ENCODE data around the gene CCT3. TPM values are rescaled to one million over a fixed set of nuclear protein-coding genes. Genes with fewer than 3 reads are reported as not detected.

CCT3 gene
- total RNA-seq, 1 experiment from 2014 or later: 340 TPM

DNA sequence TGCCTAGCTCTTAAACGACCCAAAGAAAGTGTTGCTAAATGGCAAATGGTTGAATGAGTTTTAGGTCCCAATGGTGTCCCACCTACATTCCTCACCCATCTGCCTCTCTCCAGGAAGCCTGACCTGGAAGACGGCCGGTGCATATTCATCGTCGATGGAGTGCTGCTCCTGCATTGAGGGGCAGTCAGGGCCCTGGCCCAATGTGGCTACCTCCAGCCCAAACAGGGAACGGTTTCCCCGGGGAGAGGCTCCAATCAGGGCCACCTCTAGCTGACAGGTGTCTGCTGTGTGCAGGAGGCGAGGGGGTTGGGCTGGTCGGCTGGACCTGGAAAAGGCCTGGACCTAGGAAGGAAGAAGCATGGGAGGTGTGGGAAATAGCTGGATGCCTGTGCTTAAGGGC, 44.2 kb downstream of the CCT3 start:
- H3K36me3 ChIP-seq (ENCODE audit: control insufficient read depth, insufficient read depth, low read length): peaks cover under 1% of the 10 kb centered on the region; the same call in 1 of the 2 replicates
- Mint-ChIP-seq H3K4me3 (ENCODE audit: unreplicated experiment) (peak overlapping the region; percentile 83), H3K27me3 (ENCODE audit: insufficient read depth, unreplicated experiment) (no peaks in the 10 kb centered on the region), H3K9me3 (ENCODE audit: unreplicated experiment) (no peaks in the 10 kb centered on the region), H3K27ac (ENCODE audit: unreplicated experiment) (no peak overlapping the region), H3K4me1 (ENCODE audit: low read depth, unreplicated experiment) (peaks cover 20% of the 10 kb centered on the region), H3K36me3 (ENCODE audit: insufficient read depth, unreplicated experiment) (peaks cover 27% of the 10 kb centered on the region)
- TF ChIP-seq CTCF (IDR thresholded peaks at IDR 0.05; ENCODE audit: insufficient read depth in 1 of 2, low read depth in 1 of 2, low read length in 1 of 2, severe bottlenecking in 1 of 2, unreplicated experiment in 1 of 2): no peak
- H3K9me3 ChIP-seq: no peaks in the 10 kb centered on the region
- intact Hi-C loops (cut with micrococcal nuclease; ENCODE audit: unreplicated experiment): no loop called here
- peaks cover 20% of the 10 kb centered on the region for H3K4me1 ChIP-seq
- no peaks in the 10 kb centered on the region for H3K27me3 ChIP-seq (replicated peaks; ENCODE audit: control insufficient read depth, insufficient read depth, low read length)
- H3K4me3 ChIP-seq (ENCODE audit: low read depth, low read length): no peak overlapping the region
- DNase-seq: no peak
- ChIA-PET POLR2A (interaction anchor here (0.6 kb wide), 1 partner anchor 10 kb away, joined by 4 read pairs; no protein-coding TSS in a partner anchor), CTCF (no interaction called here)
- BruUV-seq (replicated peaks): no TSS peak

DNA sequence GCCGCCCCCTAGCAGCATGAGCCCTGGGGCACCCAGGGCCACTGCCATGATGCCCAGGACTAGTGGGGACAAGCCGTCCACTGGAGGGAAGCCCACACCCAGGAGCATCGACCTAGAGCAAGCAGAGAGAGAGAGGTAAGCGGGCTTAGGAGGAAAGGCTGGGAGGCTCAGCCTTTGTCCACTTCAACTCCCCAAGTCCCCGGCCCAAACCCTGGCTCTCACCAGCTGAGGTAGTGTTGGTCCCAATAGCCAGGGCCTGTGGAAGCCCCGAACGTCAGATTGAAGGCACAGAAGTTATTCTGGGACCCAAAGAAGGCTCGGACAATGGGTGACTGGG, 45.0 kb downstream of the CCT3 start:
- H3K9me3 Mint-ChIP-seq (ENCODE audit: unreplicated experiment): no peaks in the 10 kb centered on the region
- H3K4me1 Mint-ChIP-seq (ENCODE audit: low read depth, unreplicated experiment): peaks cover 20% of the 10 kb centered on the region
- BruUV-seq (replicated peaks): no TSS peak
- H3K4me3 Mint-ChIP-seq (ENCODE audit: unreplicated experiment): no peak overlapping the region
- no peaks in the 10 kb centered on the region for H3K27me3 ChIP-seq (replicated peaks; ENCODE audit: control insufficient read depth, insufficient read depth, low read length)
- TF ChIP-seq CTCF (IDR thresholded peaks at IDR 0.05; ENCODE audit: insufficient read depth in 1 of 2, low read depth in 1 of 2, low read length in 1 of 2, severe bottlenecking in 1 of 2, unreplicated experiment in 1 of 2): no peak
- POLR2A ChIA-PET: interaction anchor here (0.6 kb wide), 1 partner anchor 11 kb away, joined by 4 read pairs; no protein-coding TSS in a partner anchor
- no peaks in the 10 kb centered on the region for H3K27me3 Mint-ChIP-seq (ENCODE audit: insufficient read depth, unreplicated experiment)
- intact Hi-C loops (cut with micrococcal nuclease; ENCODE audit: unreplicated experiment): no loop called here
- peaks cover 34% of the 10 kb centered on the region for H3K36me3 Mint-ChIP-seq (ENCODE audit: insufficient read depth, unreplicated experiment)
- DNase-seq: no peak
- peaks cover 20% of the 10 kb centered on the region for H3K4me1 ChIP-seq
- H3K36me3 ChIP-seq (ENCODE audit: control insufficient read depth, insufficient read depth, low read length): peaks cover 3% of the 10 kb centered on the region; the same call in 1 of the 2 replicates
- H3K4me3 ChIP-seq (ENCODE audit: low read depth, low read length): no peak overlapping the region
- CTCF ChIA-PET: no interaction called here
- H3K9me3 ChIP-seq: no peaks in the 10 kb centered on the region
- H3K27ac Mint-ChIP-seq (ENCODE audit: unreplicated experiment): peak overlapping the region; percentile 68

- DNase-seq: peak; percentile 97 to 98
- TF ChIP-seq CTCF (IDR thresholded peaks at IDR 0.05; ENCODE audit: insufficient read depth in 1 of 2, low read depth in 1 of 2, low read length in 1 of 2, severe bottlenecking in 1 of 2, unreplicated experiment in 1 of 2): no peak
- H3K9me3 Mint-ChIP-seq (ENCODE audit: unreplicated experiment): no peaks in the 10 kb centered on the region
- ChIA-PET CTCF (interaction anchor here (1.7 kb wide), 1 partner anchor 28 kb away, joined by 4 read pairs; no protein-coding TSS in a partner anchor), POLR2A (interaction anchor here (1.1 to 1.2 kb wide), 2 partner anchors 8 to 9 kb away, joined by 3 to 4 read pairs; partner anchors contain the start of gene SMG5)
- peaks cover 34% of the 10 kb centered on the region for H3K36me3 Mint-ChIP-seq (ENCODE audit: insufficient read depth, unreplicated experiment)
- peak overlapping the region; percentile 78 for H3K4me3 Mint-ChIP-seq (ENCODE audit: unreplicated experiment)
- intact Hi-C loops (cut with micrococcal nuclease; ENCODE audit: unreplicated experiment): no loop called here
- H3K27ac Mint-ChIP-seq (ENCODE audit: unreplicated experiment): peak overlapping the region; percentile 68
- H3K27me3 Mint-ChIP-seq (ENCODE audit: insufficient read depth, unreplicated experiment): no peaks in the 10 kb centered on the region
- Histone ChIP-seq H3K4me3 (ENCODE audit: low read depth, low read length) (peak overlapping the region; percentile 41), H3K36me3 (ENCODE audit: control insufficient read depth, insufficient read depth, low read length) (peaks cover 3% of the 10 kb centered on the region; the same call in 1 of the 2 replicates), H3K9me3 (no peaks in the 10 kb centered on the region), H3K4me1 (peaks cover 20% of the 10 kb centered on the region), H3K27me3 (replicated peaks; ENCODE audit: control insufficient read depth, insufficient read depth, low read length) (no peaks in the 10 kb centered on the region)
- BruUV-seq (replicated peaks): TSS peak; percentile 53
- peaks cover 20% of the 10 kb centered on the region for H3K4me1 Mint-ChIP-seq (ENCODE audit: low read depth, unreplicated experiment)
Measured at GRCh38 chr1:156291226-156292061, 46.6 kb downstream of the CCT3 start.

Data from Caco-2 (cell line).